K562 (cell line): ENCODE results near the gene RHEBL1. TPM values are rescaled to one million over a fixed set of nuclear protein-coding genes. Genes with fewer than 3 reads are reported as not detected.

ENCODE experiments used
- KLF6 ChIP-seq: fragments of 250-450 bp; sonication (Bioruptor Pico); IDR thresholded peaks from 2 replicates; pipeline ENCODE4 v1.4.0; 2020; ENCODE audit warnings: mild to moderate bottlenecking, moderate library complexity, borderline replicate concordance
- NFXL1 ChIP-seq: fragments of 450-650 bp; formaldehyde crosslinking; IDR thresholded peaks from 2 replicates; pipeline ENCODE4 v1.4.0; 2021; ENCODE audit warnings: mild to moderate bottlenecking
- TCF7 ChIP-seq: sonication (generic); IDR thresholded peaks from 2 replicates; pipeline ENCODE4 v1.6.1; 2016; ENCODE audit warnings: antibody characterized with exemption, borderline replicate concordance
- ZNF408 ChIP-seq: fragments of 250-450 bp; sonication (Bioruptor Pico); IDR thresholded peaks from 2 replicates; pipeline ENCODE4 v1.4.0; 2020; ENCODE audit warnings: low read depth, mild to moderate bottlenecking, moderate library complexity
- polyA plus RNA-seq, 8 experiments: library from polyadenylated mRNA; depleted of rRNA in 4 of 8; stranded (reverse) in 5 of 8; unstranded in 3 of 8; fragments of >200 nt; fragmentation: Nextera tagmentation in 2 of 8; fragmentation: Illumina TruSeq in 1 of 8; extraction: Ambion mirVana in 2 of 8; extraction: Trizol in 1 of 8; gene quantifications; 2 replicates each; pipeline versions ENCODE4 v1.2.1 to v1.2.3, GENCODE V29; 2011 to 2014; ENCODE audit warnings: inconsistent platforms in 1 of 8, missing spikeins in 1 of 8
- total RNA-seq, 7 experiments: library from RNA; depleted of rRNA in 6 of 7; stranded (reverse); fragments of >200 nt in 6 of 7; fragmentation: Illumina TruSeq in 2 of 7; extraction: Trizol in 2 of 7; gene quantifications; 2 replicates each; pipeline versions ENCODE4 v1.2.1 to v1.2.3, GENCODE V29; 2011 to 2021; ENCODE audit warnings: low replicate concordance in 1 of 7
- TF ChIP-seq, protein P1 (sequence below), 2 experiments: fragments of 450-650 bp; formaldehyde crosslinking in 1 of 2; IDR thresholded peaks; 2 replicates each; pipeline versions ENCODE4 v1.4.0 to v1.6.1; 2014 to 2020; ENCODE audit warnings: mild to moderate bottlenecking in 2 of 2, borderline replicate concordance in 1 of 2, low read depth in 1 of 2
- TF ChIP-seq, protein P2 (sequence below): sonication (generic); formaldehyde crosslinking; IDR thresholded peaks from 2 replicates; pipeline ENCODE4 v1.9.0; 2022; ENCODE audit warnings: mild to moderate bottlenecking, missing genetic modification reagents

Gene RHEBL1
- total and polyA plus RNA-seq, 9 of the 15 experiments (the other 6 are each of a cell fraction or from before 2014, with no cell fraction given): 4.3 to 36.1 (median 8.2) TPM

DNA sequence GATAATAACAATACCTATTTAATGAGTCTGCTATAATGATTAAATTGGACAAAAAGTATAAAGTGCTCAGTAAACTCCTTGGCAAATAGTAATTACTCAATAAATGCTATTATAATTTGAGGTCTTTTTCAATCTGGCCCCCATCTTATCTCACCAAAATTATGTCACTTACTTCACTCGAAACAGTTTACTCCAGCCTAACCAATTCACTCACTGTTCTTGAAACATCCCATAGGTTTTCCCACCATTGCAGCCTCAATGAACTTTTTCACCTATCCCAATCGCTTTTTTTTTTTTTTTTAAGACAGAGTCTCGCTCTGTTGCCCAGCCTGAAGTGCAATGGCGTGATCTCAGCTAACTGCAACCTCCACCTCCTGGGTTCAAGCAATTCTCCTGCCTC is 33.8 kb downstream of the RHEBL1 start (continued):
- TF ChIP-seq, protein P1, sequence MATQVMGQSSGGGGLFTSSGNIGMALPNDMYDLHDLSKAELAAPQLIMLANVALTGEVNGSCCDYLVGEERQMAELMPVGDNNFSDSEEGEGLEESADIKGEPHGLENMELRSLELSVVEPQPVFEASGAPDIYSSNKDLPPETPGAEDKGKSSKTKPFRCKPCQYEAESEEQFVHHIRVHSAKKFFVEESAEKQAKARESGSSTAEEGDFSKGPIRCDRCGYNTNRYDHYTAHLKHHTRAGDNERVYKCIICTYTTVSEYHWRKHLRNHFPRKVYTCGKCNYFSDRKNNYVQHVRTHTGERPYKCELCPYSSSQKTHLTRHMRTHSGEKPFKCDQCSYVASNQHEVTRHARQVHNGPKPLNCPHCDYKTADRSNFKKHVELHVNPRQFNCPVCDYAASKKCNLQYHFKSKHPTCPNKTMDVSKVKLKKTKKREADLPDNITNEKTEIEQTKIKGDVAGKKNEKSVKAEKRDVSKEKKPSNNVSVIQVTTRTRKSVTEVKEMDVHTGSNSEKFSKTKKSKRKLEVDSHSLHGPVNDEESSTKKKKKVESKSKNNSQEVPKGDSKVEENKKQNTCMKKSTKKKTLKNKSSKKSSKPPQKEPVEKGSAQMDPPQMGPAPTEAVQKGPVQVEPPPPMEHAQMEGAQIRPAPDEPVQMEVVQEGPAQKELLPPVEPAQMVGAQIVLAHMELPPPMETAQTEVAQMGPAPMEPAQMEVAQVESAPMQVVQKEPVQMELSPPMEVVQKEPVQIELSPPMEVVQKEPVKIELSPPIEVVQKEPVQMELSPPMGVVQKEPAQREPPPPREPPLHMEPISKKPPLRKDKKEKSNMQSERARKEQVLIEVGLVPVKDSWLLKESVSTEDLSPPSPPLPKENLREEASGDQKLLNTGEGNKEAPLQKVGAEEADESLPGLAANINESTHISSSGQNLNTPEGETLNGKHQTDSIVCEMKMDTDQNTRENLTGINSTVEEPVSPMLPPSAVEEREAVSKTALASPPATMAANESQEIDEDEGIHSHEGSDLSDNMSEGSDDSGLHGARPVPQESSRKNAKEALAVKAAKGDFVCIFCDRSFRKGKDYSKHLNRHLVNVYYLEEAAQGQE (IDR thresholded peaks at IDR 0.05; ENCODE audit: borderline replicate concordance): no peak
- TF ChIP-seq, protein P1 (CRISPR knock-in tag; IDR thresholded peaks at IDR 0.05; ENCODE audit: low read depth): no peak
- no peak for TF ChIP-seq TCF7
- TF ChIP-seq, protein P2, sequence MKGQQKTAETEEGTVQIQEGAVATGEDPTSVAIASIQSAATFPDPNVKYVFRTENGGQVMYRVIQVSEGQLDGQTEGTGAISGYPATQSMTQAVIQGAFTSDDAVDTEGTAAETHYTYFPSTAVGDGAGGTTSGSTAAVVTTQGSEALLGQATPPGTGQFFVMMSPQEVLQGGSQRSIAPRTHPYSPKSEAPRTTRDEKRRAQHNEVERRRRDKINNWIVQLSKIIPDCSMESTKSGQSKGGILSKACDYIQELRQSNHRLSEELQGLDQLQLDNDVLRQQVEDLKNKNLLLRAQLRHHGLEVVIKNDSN (CRISPR knock-in tag): no peak
- no peak for TF ChIP-seq NFXL1 (CRISPR knock-in tag)
- no peak for TF ChIP-seq ZNF408 (CRISPR knock-in tag)
- TF ChIP-seq KLF6 (CRISPR knock-in tag): no peak
